Measurements from ENCODE around the gene ASPHD2.

DNA sequence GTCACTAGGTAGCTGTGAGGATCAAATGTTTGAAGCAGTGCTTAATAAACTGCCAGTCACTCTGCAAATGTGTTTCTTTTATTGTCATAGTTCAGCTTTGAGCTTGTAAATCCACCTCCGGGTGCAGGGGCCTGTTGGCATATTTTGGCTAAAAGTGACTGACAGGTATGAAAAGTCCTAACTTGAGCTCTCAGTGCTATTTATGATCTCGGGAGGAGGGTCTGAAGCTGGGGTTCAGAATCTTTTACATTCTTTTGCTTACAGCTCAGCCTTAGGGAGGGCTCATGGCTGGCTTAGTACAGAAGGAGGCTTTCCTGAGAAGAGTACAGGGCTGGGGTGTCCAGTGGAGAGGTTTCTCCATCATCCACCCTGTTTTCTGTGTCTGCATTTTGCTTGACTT lies 1.5 kb downstream of the ASPHD2 start:
- TF ChIP-seq, protein P1, sequence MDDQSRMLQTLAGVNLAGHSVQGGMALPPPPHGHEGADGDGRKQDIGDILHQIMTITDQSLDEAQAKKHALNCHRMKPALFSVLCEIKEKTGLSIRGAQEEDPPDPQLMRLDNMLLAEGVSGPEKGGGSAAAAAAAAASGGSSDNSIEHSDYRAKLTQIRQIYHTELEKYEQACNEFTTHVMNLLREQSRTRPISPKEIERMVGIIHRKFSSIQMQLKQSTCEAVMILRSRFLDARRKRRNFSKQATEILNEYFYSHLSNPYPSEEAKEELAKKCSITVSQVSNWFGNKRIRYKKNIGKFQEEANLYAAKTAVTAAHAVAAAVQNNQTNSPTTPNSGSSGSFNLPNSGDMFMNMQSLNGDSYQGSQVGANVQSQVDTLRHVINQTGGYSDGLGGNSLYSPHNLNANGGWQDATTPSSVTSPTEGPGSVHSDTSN (IDR thresholded peaks at IDR 0.05), result no peak
- TF ChIP-seq, protein P2, sequence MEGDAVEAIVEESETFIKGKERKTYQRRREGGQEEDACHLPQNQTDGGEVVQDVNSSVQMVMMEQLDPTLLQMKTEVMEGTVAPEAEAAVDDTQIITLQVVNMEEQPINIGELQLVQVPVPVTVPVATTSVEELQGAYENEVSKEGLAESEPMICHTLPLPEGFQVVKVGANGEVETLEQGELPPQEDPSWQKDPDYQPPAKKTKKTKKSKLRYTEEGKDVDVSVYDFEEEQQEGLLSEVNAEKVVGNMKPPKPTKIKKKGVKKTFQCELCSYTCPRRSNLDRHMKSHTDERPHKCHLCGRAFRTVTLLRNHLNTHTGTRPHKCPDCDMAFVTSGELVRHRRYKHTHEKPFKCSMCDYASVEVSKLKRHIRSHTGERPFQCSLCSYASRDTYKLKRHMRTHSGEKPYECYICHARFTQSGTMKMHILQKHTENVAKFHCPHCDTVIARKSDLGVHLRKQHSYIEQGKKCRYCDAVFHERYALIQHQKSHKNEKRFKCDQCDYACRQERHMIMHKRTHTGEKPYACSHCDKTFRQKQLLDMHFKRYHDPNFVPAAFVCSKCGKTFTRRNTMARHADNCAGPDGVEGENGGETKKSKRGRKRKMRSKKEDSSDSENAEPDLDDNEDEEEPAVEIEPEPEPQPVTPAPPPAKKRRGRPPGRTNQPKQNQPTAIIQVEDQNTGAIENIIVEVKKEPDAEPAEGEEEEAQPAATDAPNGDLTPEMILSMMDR (IDR thresholded peaks at IDR 0.05), result no peak
- TF ChIP-seq TAF1 (IDR thresholded peaks at IDR 0.05; ENCODE audit: borderline replicate concordance, low read depth, low read length), result no peak
- no peak for TF ChIP-seq POLR2AphosphoS5 (IDR thresholded peaks at IDR 0.05; ENCODE audit: low read depth, low read length)
- TF ChIP-seq, protein P3, sequence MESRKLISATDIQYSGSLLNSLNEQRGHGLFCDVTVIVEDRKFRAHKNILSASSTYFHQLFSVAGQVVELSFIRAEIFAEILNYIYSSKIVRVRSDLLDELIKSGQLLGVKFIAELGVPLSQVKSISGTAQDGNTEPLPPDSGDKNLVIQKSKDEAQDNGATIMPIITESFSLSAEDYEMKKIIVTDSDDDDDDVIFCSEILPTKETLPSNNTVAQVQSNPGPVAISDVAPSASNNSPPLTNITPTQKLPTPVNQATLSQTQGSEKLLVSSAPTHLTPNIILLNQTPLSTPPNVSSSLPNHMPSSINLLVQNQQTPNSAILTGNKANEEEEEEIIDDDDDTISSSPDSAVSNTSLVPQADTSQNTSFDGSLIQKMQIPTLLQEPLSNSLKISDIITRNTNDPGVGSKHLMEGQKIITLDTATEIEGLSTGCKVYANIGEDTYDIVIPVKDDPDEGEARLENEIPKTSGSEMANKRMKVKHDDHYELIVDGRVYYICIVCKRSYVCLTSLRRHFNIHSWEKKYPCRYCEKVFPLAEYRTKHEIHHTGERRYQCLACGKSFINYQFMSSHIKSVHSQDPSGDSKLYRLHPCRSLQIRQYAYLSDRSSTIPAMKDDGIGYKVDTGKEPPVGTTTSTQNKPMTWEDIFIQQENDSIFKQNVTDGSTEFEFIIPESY (IDR thresholded peaks at IDR 0.05; ENCODE audit: borderline replicate concordance, low read depth), result no peak
- TF ChIP-seq, protein P4, sequence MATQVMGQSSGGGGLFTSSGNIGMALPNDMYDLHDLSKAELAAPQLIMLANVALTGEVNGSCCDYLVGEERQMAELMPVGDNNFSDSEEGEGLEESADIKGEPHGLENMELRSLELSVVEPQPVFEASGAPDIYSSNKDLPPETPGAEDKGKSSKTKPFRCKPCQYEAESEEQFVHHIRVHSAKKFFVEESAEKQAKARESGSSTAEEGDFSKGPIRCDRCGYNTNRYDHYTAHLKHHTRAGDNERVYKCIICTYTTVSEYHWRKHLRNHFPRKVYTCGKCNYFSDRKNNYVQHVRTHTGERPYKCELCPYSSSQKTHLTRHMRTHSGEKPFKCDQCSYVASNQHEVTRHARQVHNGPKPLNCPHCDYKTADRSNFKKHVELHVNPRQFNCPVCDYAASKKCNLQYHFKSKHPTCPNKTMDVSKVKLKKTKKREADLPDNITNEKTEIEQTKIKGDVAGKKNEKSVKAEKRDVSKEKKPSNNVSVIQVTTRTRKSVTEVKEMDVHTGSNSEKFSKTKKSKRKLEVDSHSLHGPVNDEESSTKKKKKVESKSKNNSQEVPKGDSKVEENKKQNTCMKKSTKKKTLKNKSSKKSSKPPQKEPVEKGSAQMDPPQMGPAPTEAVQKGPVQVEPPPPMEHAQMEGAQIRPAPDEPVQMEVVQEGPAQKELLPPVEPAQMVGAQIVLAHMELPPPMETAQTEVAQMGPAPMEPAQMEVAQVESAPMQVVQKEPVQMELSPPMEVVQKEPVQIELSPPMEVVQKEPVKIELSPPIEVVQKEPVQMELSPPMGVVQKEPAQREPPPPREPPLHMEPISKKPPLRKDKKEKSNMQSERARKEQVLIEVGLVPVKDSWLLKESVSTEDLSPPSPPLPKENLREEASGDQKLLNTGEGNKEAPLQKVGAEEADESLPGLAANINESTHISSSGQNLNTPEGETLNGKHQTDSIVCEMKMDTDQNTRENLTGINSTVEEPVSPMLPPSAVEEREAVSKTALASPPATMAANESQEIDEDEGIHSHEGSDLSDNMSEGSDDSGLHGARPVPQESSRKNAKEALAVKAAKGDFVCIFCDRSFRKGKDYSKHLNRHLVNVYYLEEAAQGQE (IDR thresholded peaks at IDR 0.05; ENCODE audit: low read depth, low read length), result no peak

All from SK-N-SH (cell line).